HG03520 (cell line): ENCODE measurements around the gene PPP2R2C.

Source experiments
- ATAC-seq: cut with Tn5 transposase; IDR thresholded peaks from one replicate; pipeline ENCODE4 v1.9.1; 2021; ENCODE audit warnings: mild to moderate bottlenecking, moderate library complexity; ENCODE audit not compliant: unreplicated experiment

The PPP2R2C gene

DNA sequence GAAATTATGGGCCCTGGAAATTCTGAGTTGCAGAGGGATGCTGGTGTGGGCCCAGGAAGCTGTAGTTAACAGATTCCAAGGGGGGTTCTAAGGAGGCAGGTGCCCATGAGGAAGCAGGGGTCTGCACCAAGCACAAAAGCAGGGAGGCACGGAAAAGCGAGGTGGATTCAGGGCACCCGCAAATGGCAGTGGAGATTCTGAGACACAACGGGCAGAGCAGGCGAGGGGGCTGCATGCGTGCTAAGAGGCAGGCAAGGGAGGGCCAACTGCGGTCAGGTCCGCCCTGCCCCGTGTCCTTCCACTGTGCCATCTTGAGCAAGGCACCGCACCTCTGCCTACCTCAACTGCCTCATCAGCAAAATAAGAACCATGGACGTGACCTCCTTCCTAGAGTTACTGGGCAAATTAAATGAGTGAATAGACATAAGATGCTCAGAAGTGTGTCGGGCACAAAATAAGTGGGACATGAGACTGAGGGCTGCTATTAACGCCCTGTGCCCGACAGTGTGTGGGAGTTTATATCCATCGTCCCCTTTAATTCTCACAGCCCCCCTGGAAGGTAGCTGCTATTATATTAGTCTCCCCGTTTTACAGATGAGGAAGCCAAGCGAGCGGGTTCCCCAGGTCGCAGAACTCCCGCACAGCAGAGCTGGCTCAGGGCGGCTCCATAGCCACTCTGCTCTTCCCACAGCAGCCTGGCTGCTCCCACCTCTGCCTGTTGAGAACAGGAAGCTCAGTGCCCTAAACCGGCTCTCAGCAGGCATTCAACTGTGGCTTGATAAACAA, 67.6 kb downstream of the PPP2R2C start:
- ATAC-seq: no peak

DNA sequence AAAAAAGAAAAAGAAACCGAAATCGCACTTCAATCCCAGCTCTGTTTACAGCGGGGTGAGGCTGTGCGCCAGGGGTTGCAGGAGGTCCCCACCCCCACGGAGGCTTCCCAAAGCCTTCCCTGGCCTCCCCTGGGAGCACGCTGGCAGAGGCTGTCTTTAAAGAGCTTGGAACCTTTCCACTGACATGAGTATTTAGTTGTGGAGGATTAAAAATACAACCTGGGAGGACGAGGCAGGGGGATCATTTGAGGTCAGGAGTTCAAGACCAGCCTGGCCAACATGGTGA, 69.1 kb downstream of the PPP2R2C start:
- no peak for ATAC-seq

DNA sequence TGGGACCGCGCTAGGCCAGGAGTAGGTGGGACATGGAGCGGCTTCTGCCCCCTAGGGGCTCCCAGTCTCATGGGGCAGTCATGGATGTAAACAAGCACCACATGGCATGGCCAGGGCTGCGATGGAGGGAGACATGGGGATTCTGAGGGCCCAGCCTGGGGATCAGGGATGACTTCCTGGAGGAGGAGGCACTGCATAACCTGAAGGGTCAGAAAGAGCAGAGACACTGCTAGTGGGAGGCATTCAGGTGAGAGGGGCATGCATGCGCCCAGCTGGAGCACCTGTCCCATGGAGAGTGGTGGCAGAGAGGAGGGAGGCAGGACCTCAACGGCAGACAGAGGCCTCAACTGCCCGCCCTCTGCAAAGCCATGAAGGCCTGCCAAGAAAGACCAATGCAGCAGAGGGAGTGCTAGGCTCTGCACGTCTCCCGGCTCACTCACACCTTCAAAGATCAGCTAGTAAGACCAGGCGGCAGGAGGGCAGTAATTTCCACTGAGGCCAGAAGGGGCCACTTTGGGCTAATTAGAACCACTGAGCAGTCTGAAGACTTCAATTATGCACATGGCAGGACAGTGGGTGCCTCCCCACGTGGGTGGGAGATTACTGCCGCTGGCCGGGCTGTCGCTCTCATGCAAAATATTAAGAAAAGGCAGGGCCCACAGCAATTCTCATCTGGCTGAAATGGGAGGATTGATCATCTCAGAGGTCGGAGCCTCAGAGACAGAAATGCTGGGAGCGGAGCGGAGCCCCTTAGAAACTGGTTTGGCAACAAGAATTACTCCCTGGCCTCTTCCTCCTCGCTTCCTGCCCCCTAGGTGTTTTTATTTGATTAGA, 69.6 kb downstream of the PPP2R2C start:
- no peak for ATAC-seq

DNA sequence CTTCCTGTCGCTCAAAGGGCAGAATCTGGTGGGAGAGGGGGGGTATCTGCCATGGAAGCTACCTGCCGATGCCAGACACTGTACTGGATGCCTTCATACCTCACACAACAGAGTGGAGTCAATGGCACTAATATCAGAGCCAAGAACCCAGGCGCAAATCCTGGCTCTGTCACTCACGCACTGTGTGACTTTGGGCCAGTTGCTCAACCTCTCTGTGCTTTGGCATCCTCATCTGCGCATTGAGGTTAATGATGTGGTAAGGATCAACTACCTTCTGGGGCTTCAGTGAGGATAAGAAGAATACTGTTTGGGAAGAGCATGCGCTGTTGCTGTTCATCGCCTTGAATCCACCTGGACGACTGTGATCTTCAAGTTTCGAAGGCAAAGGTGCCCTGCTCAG, 70.6 kb downstream of the PPP2R2C start:
- no peak for ATAC-seq

DNA sequence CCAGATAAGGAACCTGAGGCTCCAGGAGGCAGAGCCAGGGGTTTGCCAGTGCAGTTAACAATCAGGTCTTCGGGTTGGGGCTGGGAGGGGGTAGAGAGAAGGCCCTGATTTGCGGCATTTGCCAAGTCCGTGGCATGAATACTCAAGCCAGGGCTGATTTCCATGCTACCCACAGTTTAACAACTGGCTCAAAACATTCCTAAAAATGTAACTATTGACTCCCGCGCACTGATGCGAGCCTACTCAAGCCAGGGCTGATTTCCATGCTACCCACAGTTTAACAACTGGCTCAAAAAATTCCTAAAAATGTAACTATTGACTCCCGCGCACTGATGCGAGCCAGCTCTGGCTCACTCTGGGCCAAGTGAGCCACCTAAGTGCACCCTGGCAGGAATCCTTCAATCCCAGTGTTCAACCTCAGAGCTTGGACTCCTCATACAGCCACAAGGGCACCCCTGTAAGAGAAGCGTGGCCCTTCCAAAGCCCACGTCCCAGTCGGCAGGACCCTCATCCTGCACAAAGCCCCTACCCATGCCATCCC, 75.6 kb downstream of the PPP2R2C start:
- no peak for ATAC-seq

DNA sequence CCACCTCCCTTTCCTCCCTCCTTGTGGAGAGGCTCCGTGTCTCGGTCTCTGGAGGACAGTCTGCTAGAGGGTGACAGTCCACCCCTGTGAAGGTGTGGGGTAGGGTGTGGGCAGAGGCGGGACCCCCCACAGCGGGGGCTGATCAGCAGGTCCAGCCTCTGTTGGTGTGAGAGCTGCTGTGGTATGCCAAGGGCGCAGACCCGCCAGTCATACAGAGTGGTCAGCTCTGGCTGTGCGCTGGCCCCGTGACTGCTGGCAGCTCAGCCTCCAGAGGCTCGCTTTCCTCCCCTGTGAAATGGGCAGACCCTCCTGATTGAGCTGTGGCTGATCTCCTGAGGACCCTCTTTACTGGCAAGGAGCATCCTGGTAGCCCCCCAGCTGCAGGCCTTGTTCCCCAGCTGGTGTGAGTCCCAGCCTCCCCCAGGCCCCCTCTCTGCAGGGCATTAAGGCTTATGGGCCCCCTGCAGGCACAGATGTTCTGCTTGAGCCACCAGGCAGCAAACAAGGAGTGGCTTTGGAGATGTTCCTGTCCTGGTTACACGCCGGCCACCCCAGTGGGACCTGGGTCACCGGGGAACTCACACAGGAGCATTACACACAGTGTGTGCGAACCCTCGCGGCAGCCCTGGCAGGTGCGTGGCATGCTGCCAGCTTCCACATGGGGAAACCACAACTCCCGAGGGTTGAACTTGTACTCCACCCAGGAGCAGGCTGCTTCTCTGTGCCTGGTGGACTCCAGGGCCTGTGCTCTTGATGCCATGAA, 76.8 kb downstream of the PPP2R2C start:
- ATAC-seq: no peak

DNA sequence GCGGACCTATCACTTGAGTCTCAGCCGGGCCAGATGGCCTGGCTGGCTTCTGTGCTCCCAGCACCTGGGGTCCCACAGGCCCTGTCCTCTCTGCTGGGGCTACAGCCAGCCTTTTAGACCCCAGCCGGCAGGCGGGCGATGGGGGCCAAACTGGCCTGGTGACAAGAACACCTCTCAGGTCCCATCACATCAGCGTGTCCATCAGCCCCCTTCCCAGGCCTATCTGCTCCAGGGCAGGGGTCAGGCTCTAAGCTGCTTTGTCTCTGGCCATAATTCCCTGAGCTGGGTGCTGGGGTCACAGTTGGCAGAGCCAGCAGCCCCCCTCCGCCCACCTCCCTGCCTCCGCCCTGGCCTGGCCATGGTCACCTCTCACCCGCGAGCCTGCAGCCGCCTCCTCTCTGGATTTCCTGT, 77.7 kb downstream of the PPP2R2C start:
- no peak for ATAC-seq

DNA sequence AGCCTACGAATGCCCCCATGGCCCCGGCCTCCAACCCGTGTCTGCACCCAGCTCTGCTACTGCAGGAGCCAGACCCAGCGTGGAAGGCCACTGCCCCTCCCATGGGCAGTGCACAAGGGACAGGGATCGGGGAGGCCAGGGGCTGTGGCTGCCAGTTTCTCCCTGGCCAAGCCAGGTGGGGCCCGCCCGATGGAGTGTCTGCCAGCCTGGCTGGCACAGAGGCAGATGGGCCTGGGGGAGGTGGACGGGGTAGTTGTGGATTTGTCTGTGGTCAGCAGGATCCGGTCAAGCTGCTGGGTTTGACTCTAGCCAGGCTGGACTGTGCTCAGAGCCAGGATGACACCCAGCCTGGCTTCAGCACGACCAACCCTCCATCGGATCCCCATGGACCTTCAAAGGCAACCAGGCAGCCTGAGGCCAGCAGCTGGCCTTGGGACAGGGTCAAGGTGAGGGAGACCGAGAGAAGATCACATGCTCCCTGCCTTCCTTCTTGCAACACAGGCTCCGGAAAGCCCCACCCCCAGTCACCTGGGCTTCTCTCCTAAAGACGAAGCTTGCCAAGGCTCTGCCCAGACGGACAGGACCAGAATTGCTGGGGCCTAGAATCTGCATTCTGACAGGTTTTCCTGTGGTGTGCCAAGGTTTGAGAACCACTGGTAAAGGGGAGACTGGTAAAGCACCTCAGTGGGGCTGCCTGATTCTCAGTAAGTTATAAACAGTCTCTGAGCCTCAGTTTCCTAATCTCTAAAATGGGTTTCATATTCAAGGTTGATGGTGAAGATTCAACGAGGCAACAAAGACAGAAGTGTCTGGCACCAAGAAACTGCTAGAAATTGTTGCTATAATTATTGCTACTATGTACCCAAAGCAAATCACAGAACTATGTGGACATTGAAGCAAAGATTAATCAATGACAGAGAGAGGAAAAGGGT, 78.6 kb downstream of the PPP2R2C start:
- ATAC-seq: no peak

DNA sequence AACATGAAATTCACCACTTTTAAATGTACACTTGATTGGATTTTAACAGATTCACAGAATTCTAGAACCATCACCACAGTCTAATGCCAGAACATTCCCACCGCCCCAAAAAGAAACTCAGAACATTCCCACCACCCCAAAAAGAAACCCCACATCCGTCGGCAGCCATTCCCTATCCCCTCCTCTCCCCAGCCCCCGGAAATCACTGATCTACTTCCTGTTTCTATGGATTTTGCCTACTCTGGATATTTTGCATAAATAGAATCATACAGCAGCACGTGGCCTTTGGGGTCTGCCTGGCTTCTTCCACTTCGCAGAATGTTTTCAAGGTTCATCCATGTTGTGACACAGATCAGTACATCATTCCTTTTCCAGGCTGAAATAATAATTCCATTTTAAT, 79.3 kb downstream of the PPP2R2C start:
- no peak for ATAC-seq

DNA sequence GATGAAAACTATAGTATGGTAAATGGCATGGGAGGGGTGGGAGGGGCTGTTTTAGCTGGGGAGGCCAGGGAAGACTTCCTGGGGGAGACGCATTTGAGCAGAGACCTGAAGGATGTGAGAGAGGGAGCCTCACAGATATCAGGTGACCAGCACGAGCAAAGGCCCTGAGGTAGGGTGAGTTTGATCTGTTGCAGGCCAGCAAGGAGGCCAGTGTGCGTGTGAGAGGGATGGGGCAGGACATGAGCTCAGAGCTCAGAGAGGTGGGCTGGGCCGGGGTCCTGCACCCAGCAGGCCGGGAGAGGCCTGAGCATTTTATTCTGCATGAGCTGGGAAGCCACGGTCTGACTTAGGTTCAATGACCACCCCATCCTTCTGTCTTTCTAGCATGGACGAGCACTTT, 80.0 kb downstream of the PPP2R2C start:
- ATAC-seq: no peak

DNA sequence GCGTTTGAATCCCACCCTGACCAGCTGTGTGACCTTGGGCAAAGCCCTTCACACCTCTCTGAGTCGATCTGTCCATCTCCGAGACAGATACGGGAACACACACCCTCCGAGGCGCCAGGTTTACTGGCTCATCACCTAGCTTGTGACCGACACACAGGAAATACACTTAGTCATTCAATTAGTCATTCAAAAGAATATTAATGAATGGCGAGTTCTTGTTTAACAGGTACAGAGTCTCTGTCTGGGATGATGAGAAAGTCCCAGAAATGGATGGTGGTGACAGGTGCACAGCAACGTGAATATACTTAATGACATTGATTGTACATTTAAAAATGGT, 80.6 kb downstream of the PPP2R2C start:
- no peak for ATAC-seq

DNA sequence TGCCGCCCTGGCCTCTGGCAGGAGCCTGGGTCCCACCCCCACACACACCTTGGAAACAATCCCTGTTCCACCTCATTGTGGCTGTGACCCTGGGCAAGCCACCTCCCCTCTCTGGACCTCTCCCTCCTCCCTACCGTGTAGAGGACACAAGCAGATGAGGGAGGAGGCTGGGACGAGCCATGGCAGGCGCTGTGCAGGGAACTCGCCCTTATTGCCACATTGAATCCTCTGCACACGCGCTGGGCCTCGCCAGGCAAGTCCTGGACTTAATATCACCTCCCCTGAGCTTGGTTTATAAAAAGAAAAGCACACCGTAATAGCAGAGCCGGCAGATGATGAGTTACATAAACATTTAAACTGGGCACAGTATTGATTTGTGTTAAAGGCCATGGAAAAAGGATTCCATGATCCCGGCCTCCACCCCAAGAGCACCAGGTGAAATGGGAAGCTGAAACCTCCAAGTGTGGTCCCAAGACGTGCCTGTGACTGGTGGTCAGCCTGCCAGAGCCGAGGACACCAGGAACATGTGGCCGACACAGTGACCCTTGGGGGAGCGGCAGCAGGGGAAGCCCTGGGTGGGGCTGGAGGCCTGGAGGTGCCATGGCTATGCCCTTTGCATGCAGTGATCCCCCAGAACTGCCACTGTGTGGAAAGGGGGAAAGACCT, 81.1 kb downstream of the PPP2R2C start:
- no peak for ATAC-seq

DNA sequence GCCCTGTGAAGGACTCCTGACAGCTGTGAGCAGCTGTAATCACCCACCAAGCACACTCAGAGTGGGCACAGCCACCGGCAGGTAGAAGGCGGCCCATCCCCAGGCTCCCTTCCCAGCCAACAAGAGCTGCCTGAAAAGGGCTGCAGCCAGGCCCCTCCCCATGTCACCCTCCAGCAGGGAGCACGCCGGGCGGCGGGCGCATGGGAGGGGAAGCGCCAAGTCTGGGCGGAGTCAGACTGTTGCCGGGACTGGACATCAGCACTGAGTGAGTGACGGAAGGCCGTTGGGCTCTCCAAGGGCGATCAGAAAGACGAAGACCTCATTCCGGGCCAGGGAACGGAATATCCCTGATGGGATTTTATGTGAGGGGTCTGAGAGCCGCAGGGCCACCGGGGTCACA, 82.1 kb downstream of the PPP2R2C start:
- ATAC-seq: no peak

DNA sequence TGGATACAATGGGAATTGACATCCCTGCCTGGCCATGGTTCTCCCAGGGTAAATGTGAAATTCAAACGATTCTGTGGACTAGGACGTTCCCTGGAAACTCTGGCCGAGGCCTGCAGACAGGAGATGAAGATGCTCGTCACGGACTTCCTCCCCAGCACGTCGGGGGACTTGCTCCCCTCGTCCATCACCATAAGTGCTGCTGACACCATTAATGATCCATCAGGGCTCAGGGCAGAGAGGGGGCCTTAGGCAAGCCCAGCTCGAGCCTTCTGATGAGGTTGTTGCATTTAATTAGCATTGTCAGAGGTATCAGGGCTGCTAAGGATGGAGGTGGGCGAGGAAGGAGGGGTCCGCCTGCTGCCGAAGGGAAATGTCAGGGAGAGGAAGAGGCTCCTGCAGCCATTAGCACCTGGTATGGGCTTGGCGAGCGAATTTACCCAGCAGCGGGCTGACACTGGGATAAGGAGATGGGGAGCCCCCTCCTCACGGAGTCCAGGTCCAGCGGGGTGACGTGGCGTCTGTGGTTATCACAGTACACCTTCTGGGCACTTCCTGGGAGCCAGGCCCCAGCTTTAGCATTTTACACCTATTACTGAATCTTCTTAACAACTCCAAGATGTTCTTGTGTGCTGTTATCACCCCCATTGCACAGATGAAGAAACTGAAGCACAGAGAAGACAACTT, 83.1 kb downstream of the PPP2R2C start:
- ATAC-seq: no peak

DNA sequence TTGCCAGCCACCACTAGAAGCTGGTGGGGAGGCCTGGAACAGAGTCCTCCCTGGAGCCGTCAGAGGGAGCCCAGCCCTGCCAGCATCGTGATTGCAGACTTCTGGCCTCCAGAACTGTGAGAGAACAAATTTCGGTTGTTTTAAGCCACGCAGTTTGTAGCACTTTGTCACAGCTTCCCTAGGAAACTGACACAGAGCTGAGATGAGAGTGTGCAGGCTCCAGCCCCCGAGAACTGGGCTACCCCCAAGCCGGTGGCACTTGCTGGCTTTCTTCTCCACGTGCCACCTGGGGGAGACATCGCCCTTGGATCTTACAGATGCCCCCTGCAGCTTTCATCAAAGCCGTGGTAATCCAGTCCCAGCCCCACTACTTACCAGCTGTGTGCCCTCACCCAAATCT, 83.7 kb downstream of the PPP2R2C start:
- no peak for ATAC-seq

DNA sequence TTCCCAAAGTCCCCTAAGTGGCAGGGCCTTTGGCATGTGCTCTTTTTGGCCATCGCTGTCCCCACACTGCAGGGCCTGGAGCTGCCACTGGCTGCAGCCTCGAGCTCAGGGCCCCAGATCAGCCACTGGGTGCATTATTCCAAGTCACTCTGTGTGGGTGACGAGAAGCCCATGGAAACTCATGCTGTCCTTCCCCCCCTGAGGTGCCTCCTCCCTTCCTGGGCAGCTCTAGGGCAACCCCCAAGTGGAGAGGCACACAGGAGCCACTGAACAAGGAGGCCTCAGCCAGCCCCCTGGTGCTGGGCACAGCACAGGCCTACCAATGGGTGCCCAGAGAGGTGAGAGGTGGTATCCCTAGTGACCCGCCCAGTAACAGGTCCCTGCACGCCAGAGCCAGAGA, 84.5 kb downstream of the PPP2R2C start:
- ATAC-seq: no peak

DNA sequence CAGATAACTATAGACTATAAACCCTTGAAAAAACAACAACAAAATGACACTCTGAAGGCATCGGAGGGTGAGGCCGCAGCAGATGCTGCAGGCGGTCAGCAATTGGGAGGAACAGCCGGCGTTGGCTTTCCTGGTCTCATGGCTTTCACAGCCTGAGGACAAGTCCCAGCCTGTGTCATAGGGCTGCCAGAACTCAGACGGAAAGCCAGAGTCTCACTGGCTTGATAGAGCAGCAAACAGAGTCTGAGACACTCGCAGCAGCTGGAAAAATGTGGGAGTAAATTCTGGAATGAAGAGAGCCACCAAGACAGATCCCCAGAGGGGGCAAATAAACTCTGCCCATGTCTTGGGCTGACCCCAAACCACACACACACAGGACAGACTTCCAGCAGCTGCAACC, 86.3 kb downstream of the PPP2R2C start:
- ATAC-seq: no peak

DNA sequence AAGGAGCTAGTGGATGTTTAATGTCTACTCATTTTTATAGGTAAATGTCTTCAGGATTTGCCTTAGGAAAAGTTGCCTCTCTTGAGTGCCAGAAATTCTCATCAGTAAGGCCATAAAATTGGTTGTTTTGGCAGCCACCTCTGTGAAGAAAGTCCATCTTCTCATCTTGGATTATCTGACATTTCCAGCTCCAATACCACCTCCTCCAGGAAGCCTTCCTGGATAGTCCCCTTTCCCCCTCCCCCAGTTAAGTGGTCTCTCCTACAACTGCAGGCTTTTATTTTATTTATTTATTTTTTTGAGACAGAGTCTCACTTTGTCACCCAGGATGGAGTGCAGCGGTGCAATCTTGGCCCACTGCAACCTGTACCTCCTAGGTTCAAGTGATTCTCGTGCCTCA, 87.1 kb downstream of the PPP2R2C start:
- no peak for ATAC-seq

DNA sequence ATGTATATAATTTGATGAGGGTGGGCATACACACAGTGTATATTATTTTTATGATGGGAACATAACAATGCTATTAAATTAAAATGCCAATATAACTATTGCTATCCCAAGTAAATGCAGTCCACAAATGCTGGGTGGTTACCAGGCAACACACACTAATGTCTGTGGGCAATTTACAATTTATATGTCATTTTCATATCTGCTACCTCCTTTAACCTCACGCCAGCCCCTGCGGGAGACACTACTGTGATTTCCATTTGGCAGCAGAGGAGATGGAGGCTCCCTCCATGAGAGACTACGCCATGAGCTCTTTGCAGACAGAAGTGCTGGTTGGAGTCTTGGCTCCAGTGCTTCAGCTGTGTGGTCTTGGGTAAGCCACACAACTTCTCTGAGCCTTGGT, 87.9 kb downstream of the PPP2R2C start:
- ATAC-seq: no peak

DNA sequence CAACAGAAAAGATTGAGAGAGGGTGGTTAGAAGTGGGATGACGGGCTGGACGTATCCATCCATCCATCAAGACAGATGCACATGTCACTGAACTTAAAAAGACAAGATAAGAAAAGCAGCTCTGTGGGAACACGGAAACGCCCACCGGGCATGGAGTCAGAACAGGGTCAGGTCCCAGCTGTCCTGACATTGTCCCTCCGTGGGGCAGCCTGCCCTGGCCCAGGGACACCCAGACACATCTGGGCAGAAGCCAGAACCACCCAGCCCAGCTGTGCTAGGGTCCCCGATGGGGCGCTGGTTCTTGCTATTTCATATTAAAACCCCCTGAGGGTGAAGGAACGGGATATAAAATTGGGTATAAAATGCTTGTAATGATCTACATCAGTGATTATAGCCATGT, 88.5 kb downstream of the PPP2R2C start:
- no peak for ATAC-seq
